A549 (cell line): Measurements from ENCODE around the gene CYB5B. TPM values are rescaled to one million over a fixed set of nuclear protein-coding genes. Genes with fewer than 3 reads are reported as not detected.
A peak's percentile ranks its signal among the peaks of the same experiment; 100 is the strongest.

ENCODE experiments used
- ATAC-seq, 2 experiments: fragments of 200-7000 bp in 1 of 2; fragments of >200 bp in 1 of 2; cut with Nextera tagmentation in 1 of 2; cut with Tn5 transposase in 1 of 2; 3 replicates each; pipeline versions ENCODE4 v1.8.0 to v1.9.1; 2018 to 2020; ENCODE audit warnings: mild to moderate bottlenecking in 1 of 2, moderate library complexity in 1 of 2
- CTCF ChIA-PET: fragments of 300-600 bp; sonication (Branson Sonifier 250); formaldehyde crosslinking; extraction: SDS; loops from one replicate; lab custom pipeline; 2021; ENCODE audit warnings: antibody characterized with exemption, inconsistent platforms; lab: Yijun Ruan, JAX
- POLR2A ChIA-PET: fragments of 350-600 bp; formaldehyde crosslinking; extraction: SDS; loops from one replicate; lab custom pipeline; 2021; ENCODE audit warnings: antibody characterized with exemption, inconsistent platforms; lab: Yijun Ruan, JAX
- DNase-seq, 2 experiments: peaks; one replicate each; pipeline versions ENCODE4 v3.0.0 to v3.0.0-alpha.2; 2011 to 2016; ENCODE audit warnings: low read depth in 1 of 2, low spot score in 1 of 2
- FAIRE-seq: peaks from 2 replicates; lab custom pipeline; 2011; peaks lifted over from hg19 to GRCh38; lab: Jason Lieb, UNC
- H3K27ac ChIP-seq, 2 experiments: fragments of >200 bp; sonication (Bioruptor Twin); formaldehyde crosslinking; 3 replicates each; pipeline ENCODE4 v1.5.1; 2016 to 2017
- H3K4me1 ChIP-seq: fragments of >200 bp; sonication (Bioruptor Twin); formaldehyde crosslinking; 3 replicates; pipeline ENCODE4 v1.6.1; 2016
- H3K4me2 ChIP-seq: fragments of >200 bp; sonication (Bioruptor Twin); formaldehyde crosslinking; 3 replicates; pipeline ENCODE4 v1.6.1; 2016
- H3K4me3 ChIP-seq: fragments of >200 bp; sonication (Bioruptor Twin); formaldehyde crosslinking; 3 replicates; pipeline ENCODE4 v1.5.1; 2016
- H3K9me3 ChIP-seq: fragments of >200 bp; sonication (Bioruptor Twin); formaldehyde crosslinking; 3 replicates; pipeline ENCODE4 v1.6.1; 2016
- BCL3 ChIP-seq: fragments of >200 bp; sonication (Bioruptor Twin); formaldehyde crosslinking; IDR thresholded peaks from 3 replicates; pipeline ENCODE4 v1.6.1; 2016
- CBX2 ChIP-seq: fragments of 200-600 bp; sonication (generic); IDR thresholded peaks from 2 replicates; pipeline ENCODE4 v1.6.1; 2016; ENCODE audit warnings: low read depth, mild to moderate bottlenecking, borderline replicate concordance
- E2F6 ChIP-seq: IDR thresholded peaks from 2 replicates; pipeline ENCODE4 v1.6.1; 2012; ENCODE audit warnings: low read depth, borderline replicate concordance
- FOSL2 ChIP-seq, 2 experiments: fragments of 450-650 bp in 1 of 2; fragments of >200 bp in 1 of 2; sonication (Bioruptor Twin) in 1 of 2; formaldehyde crosslinking; IDR thresholded peaks; 2 replicates each; pipeline versions ENCODE4 v1.5.0 to v1.6.1; 2016 to 2020; ENCODE audit warnings: mild to moderate bottlenecking in 1 of 2, moderate library complexity in 1 of 2
- HOXB5 ChIP-seq: fragments of 250-450 bp; sonication (Bioruptor Pico); IDR thresholded peaks from 2 replicates; pipeline ENCODE4 v1.5.0; 2020; ENCODE audit warnings: mild to moderate bottlenecking, moderate library complexity
- MAFK ChIP-seq: fragments of 450-650 bp; IDR thresholded peaks from 2 replicates; pipeline ENCODE4 v1.6.1; 2014; ENCODE audit not compliant: partially characterized antibody
- PBX3 ChIP-seq: IDR thresholded peaks from 2 replicates; pipeline ENCODE4 v1.6.1; 2012
- RFX5 ChIP-seq: fragments of 450-650 bp; IDR thresholded peaks from 2 replicates; pipeline ENCODE4 v1.7.1; 2014; ENCODE audit warnings: antibody characterized with exemption, mild to moderate bottlenecking, moderate library complexity
- SMC3 ChIP-seq: fragments of >200 bp; sonication (Bioruptor Twin); formaldehyde crosslinking; IDR thresholded peaks from 3 replicates; pipeline ENCODE4 v1.6.1; 2018; ENCODE audit warnings: inconsistent platforms
- USF2 ChIP-seq: fragments of 450-650 bp; IDR thresholded peaks from 2 replicates; pipeline ENCODE4 v1.6.1; 2014; ENCODE audit warnings: antibody characterized with exemption
- ZFP36 ChIP-seq: fragments of 450-650 bp; IDR thresholded peaks from 2 replicates; pipeline ENCODE4 v1.6.1; 2014; ENCODE audit warnings: borderline replicate concordance; ENCODE audit not compliant: partially characterized antibody
- WGBS: methylation state at CpG from one replicate; pipeline ENCODE4 v1.1.6; 2017; ENCODE audit errors: missing lambda C conversion rate; 5-methylcytosine and 5-hydroxymethylcytosine counted together
- polyA plus RNA-seq, 4 experiments: library from polyadenylated mRNA; depleted of rRNA in 3 of 4; stranded (reverse); fragments of >200 nt; fragmentation: RNase III in 1 of 4; extraction: RNeasy Plus Mini Kit Qiagen cat#74134 plus additional on column Dnase treatment in 1 of 4; gene quantifications; 2 replicates in 3 of 4; 3 replicates in 1 of 4; pipeline ENCODE4 v1.2.3, GENCODE V29; 2011 to 2017
- TF ChIP-seq, protein P1 (sequence below): fragments of 250-450 bp; sonication (Bioruptor Pico); IDR thresholded peaks from 2 replicates; pipeline ENCODE4 v1.5.0; 2020; ENCODE audit warnings: low read depth, mild to moderate bottlenecking, moderate library complexity
- TF ChIP-seq, protein P2 (sequence below): fragments of >200 bp; sonication (Bioruptor Twin); formaldehyde crosslinking; IDR thresholded peaks from 3 replicates; pipeline ENCODE4 v1.5.1; 2016

The CYB5B gene
- polyA plus RNA-seq, 2 of the 4 experiments (the other 2 are of a cell fraction) = 248 to 477 TPM

GRCh38 chr16:69496376-69496775 lies 72.0 kb downstream of the CYB5B start:
- ATAC-seq (peak in 1 of 2 experiments; percentile 46; a peak in 2 of 6 replicates), FAIRE-seq (no peak), DNase-seq (no peak)
- CTCF ChIA-PET = interaction anchor here (0.7 kb wide), 1 partner anchor 10 kb away, joined by 3 read pairs; no protein-coding TSS in a partner anchor
- no peak overlapping the region for H3K4me2 ChIP-seq
- 70% methylated on average over 4 of the region's 4 CpGs for WGBS
- no peak overlapping the region for H3K4me3 ChIP-seq
- POLR2A ChIA-PET = interaction anchor here (0.6 kb wide), 1 partner anchor 157 kb away, joined by 3 read pairs; the partner anchor contains the start of genes COG8 and NIP7
- H3K27ac ChIP-seq = peak overlapping the region in 1 of 2 experiments; percentile 22; a peak in 2 of 6 replicates
- H3K4me1 ChIP-seq = no peaks in the 10 kb centered on the region
- TF ChIP-seq, protein P1, sequence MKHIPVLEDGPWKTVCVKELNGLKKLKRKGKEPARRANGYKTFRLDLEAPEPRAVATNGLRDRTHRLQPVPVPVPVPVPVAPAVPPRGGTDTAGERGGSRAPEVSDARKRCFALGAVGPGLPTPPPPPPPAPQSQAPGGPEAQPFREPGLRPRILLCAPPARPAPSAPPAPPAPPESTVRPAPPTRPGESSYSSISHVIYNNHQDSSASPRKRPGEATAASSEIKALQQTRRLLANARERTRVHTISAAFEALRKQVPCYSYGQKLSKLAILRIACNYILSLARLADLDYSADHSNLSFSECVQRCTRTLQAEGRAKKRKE (CRISPR knock-in tag) = no peak
- no peak for TF ChIP-seq RFX5
- no peak for TF ChIP-seq E2F6
- no peak for TF ChIP-seq FOSL2 (IDR thresholded peaks at IDR 0.05)
- TF ChIP-seq FOSL2 (CRISPR knock-in tag; IDR thresholded peaks at IDR 0.05) = no peak
- TF ChIP-seq CBX2 = no peak
- TF ChIP-seq USF2 = no peak
- no peak for TF ChIP-seq ZFP36
- TF ChIP-seq MAFK = no peak
- no peak for TF ChIP-seq HOXB5
- TF ChIP-seq BCL3 = no peak
- TF ChIP-seq, protein P2, sequence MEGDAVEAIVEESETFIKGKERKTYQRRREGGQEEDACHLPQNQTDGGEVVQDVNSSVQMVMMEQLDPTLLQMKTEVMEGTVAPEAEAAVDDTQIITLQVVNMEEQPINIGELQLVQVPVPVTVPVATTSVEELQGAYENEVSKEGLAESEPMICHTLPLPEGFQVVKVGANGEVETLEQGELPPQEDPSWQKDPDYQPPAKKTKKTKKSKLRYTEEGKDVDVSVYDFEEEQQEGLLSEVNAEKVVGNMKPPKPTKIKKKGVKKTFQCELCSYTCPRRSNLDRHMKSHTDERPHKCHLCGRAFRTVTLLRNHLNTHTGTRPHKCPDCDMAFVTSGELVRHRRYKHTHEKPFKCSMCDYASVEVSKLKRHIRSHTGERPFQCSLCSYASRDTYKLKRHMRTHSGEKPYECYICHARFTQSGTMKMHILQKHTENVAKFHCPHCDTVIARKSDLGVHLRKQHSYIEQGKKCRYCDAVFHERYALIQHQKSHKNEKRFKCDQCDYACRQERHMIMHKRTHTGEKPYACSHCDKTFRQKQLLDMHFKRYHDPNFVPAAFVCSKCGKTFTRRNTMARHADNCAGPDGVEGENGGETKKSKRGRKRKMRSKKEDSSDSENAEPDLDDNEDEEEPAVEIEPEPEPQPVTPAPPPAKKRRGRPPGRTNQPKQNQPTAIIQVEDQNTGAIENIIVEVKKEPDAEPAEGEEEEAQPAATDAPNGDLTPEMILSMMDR = no peak
- no peak for TF ChIP-seq PBX3
- TF ChIP-seq, all 56 proteins: peak for 0
- peaks cover 6% of the 10 kb centered on the region; the same call in 1 of the 3 replicates for H3K9me3 ChIP-seq

DNA sequence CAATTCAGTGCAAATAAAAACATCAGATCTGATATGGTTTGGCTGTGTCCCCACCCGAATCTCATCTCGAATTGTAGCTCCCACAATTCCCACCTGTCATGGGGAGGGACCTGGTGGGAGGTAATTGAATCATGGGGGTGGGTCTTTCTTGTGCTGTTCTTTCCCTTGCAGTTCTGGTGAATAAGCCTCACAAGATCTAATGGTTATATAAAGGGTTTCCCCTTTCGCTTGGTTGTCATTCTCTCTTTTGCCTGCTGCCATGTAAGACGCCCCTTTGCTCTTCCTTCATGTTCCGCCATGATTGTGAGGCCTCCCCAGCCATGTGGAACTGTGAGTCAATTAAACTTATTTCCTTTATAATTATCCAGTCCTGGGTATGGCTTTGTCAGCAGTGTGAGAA lies 72.5 kb downstream of the CYB5B start:
- no peak overlapping the region for H3K27ac ChIP-seq

More for the DNA sequence above, 72.5 kb downstream of the CYB5B start:
- no peak overlapping the region for H3K4me3 ChIP-seq
- 80% methylated on average over 5 of the region's 5 CpGs for WGBS
- ATAC-seq = no peak
- TF ChIP-seq SMC3 (no peak), HOXB5 (no peak)
- TF ChIP-seq, all 56 proteins: peak for 0
- no peak overlapping the region for H3K4me2 ChIP-seq
- no peak for DNase-seq
- ChIA-PET CTCF (interaction anchor here (0.7 kb wide), 1 partner anchor 9 kb away, joined by 3 read pairs; no protein-coding TSS in a partner anchor), POLR2A (interaction anchor here (0.6 kb wide), 1 partner anchor 158 kb away, joined by 3 read pairs; the partner anchor contains the start of genes COG8 and NIP7)
- H3K4me1 ChIP-seq = no peaks in the 10 kb centered on the region; the same call in 2 of the 3 replicates
- FAIRE-seq = no peak
- H3K9me3 ChIP-seq = peaks cover 6% of the 10 kb centered on the region; the same call in 1 of the 3 replicates
